Panc1 (cell line): ENCODE data around the gene SCD5. TPM values are rescaled to one million over a fixed set of nuclear protein-coding genes. Genes with fewer than 3 reads are reported as not detected.

ENCODE experiments used
- ATAC-seq: fragments of 200-7000 bp; cut with Tn5 transposase; 2 replicates; pipeline ENCODE4 v1.9.1; 2020; ENCODE audit warnings: mild to moderate bottlenecking, moderate library complexity
- BruUV-seq: library from RNA; stranded (reverse); fragments of 400-500 nt; replicated peaks from 2 replicates; lab custom pipeline; 2021; lab: Mats Ljungman, UMichigan
- CTCF ChIA-PET: fragments of 300-600 bp; sonication (Branson Sonifier 250); formaldehyde crosslinking; loops from one replicate; lab custom pipeline; 2022; ENCODE audit warnings: antibody characterized with exemption; lab: Charles Lee
- POLR2A ChIA-PET: fragments of 300-600 bp; sonication (Branson Sonifier 250); formaldehyde crosslinking; loops from one replicate; lab custom pipeline; 2022; ENCODE audit warnings: antibody characterized with exemption; lab: Charles Lee
- DNase-seq: peaks from one replicate; pipeline ENCODE4 v3.0.0-alpha.2; 2010; ENCODE audit warnings: low read depth, low spot score
- H3K27ac ChIP-seq: 2 replicates; pipeline ENCODE4 v1.5.1; 2011; ENCODE audit warnings: mild to moderate bottlenecking, low read length, inconsistent platforms
- H3K27me3 ChIP-seq: fragments of 200-500 bp; sonication (Bioruptor generic); 2 replicates; pipeline ENCODE4 v1.6.0; 2014; ENCODE audit warnings: low read length, inconsistent platforms; ENCODE audit not compliant: control insufficient read depth, insufficient read depth
- H3K36me3 ChIP-seq: fragments of 200-500 bp; sonication (Bioruptor generic); 2 replicates; pipeline ENCODE4 v1.5.1; 2014; ENCODE audit warnings: inconsistent platforms, mild to moderate bottlenecking, low read length, moderate library complexity; ENCODE audit not compliant: control insufficient read depth, insufficient read depth
- H3K4me1 ChIP-seq: 2 replicates; pipeline ENCODE4 v1.5.1; 2011; ENCODE audit warnings: inconsistent platforms, mild to moderate bottlenecking, low read length, moderate library complexity; ENCODE audit not compliant: control insufficient read depth, insufficient read depth
- H3K4me3 ChIP-seq, 2 experiments: 2 replicates each; pipeline ENCODE4 v1.5.1; 2011 to 2012; ENCODE audit warnings: low read depth in 2 of 2, low read length in 2 of 2, mild to moderate bottlenecking in 2 of 2, inconsistent platforms in 1 of 2, moderate library complexity in 1 of 2
- H3K9me3 ChIP-seq: fragments of 200-500 bp; sonication (Bioruptor generic); 2 replicates; pipeline ENCODE4 v1.5.1; 2014; ENCODE audit warnings: low read depth, mild to moderate bottlenecking, inconsistent platforms, low read length, moderate library complexity; ENCODE audit not compliant: control insufficient read depth, insufficient read depth
- POLR2AphosphoS5 ChIP-seq: IDR thresholded peaks from 2 replicates; pipeline ENCODE4 v1.6.1; 2012; ENCODE audit warnings: mild to moderate bottlenecking, low read depth, low read length, moderate library complexity
- SIN3A ChIP-seq: IDR thresholded peaks from 2 replicates; pipeline ENCODE4 v1.6.1; 2012; ENCODE audit warnings: low read depth, mild to moderate bottlenecking, low read length, moderate library complexity, borderline replicate concordance; ENCODE audit not compliant: insufficient read depth
- TCF7L2 ChIP-seq: IDR thresholded peaks from 2 replicates; pipeline ENCODE4 v1.6.1; 2011; ENCODE audit warnings: mild to moderate bottlenecking, low read depth, low read length, inconsistent platforms
- in situ Hi-C: cut with HindIII; loops from 2 replicates; pipeline ENCODE4 v1.10.0; 2016; ENCODE audit warnings: low sequenced_read_pairs, low pct_unique_long_range_greater_than_20kb
- intact Hi-C: fragments of 100-400 bp; cut with micrococcal nuclease; formaldehyde crosslinking; loops from one replicate; pipeline ENCODE4 v1.10.0; 2022; ENCODE audit not compliant: unreplicated experiment
- total RNA-seq: library from RNA; stranded (reverse); gene quantifications from one replicate; pipeline ENCODE4 v1.2.1, GENCODE V29; 2021; ENCODE audit not compliant: unreplicated experiment
- TF ChIP-seq, protein P1 (sequence below), 2 experiments: IDR thresholded peaks; 2 replicates each; pipeline ENCODE4 v1.6.1; 2011 to 2012; ENCODE audit warnings: low read depth in 2 of 2, control low read depth in 1 of 2, low read length in 1 of 2, mild to moderate bottlenecking in 1 of 2, moderate library complexity in 1 of 2; ENCODE audit not compliant: insufficient read depth in 1 of 2
- TF ChIP-seq, protein P2 (sequence below): fragments of 450-650 bp; IDR thresholded peaks from 2 replicates; pipeline ENCODE4 v1.5.1; 2017; ENCODE audit warnings: mild to moderate bottlenecking

Gene SCD5
- total RNA-seq, 1 experiment from 2014 or later: 2.0 TPM

DNA sequence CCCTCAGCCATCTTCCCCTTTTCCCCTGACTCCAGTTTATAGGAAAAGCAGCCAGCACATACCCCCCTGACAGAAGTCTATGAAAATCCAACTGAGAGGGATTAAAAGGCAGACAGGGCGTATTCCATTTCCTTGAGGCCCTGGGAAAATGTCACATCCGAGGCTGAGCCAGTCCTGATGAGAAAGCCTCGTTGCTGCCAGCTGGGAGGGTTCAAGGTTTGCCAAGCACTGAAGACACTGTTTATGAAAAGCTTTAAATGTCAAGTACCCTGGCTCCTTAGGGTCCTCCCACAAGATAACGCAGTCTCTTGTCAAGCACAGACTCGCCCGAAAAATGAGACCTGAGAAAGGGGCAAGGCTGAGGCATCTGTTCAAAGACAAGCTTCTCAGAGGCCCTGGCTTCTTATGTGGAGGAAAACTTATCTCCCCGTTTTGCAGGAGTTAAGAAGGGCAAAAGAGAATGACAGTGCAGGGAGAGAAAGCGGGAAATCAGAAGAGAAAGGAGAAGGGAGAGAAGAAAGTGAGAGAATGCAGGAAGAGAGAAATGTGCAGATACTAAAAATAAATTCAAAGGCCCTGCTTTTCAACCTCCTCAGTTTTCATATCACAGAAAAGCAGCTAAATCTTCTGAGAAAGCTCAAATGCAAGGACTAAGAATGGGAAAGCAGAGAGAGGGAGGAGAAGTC, 44.7 kb downstream of the SCD5 start:
- ChIA-PET CTCF (interaction anchor here (0.6 kb wide), 2 partner anchors 12 to 59 kb away, joined by 5 to 14 read pairs; no protein-coding TSS in a partner anchor), POLR2A (no interaction called here)
- Histone ChIP-seq H3K27me3 (no peaks in the 10 kb centered on the region), H3K4me1 (no peaks in the 10 kb centered on the region), H3K36me3 (no peaks in the 10 kb centered on the region), H3K9me3 (no peaks in the 10 kb centered on the region), H3K4me3 (no peak overlapping the region), H3K27ac (no peak overlapping the region)
- DNase-seq: no peak
- in situ Hi-C loops (no loop called here), intact Hi-C loops (no loop called here)
- BruUV-seq: no TSS peak
- TF ChIP-seq, protein P1, sequence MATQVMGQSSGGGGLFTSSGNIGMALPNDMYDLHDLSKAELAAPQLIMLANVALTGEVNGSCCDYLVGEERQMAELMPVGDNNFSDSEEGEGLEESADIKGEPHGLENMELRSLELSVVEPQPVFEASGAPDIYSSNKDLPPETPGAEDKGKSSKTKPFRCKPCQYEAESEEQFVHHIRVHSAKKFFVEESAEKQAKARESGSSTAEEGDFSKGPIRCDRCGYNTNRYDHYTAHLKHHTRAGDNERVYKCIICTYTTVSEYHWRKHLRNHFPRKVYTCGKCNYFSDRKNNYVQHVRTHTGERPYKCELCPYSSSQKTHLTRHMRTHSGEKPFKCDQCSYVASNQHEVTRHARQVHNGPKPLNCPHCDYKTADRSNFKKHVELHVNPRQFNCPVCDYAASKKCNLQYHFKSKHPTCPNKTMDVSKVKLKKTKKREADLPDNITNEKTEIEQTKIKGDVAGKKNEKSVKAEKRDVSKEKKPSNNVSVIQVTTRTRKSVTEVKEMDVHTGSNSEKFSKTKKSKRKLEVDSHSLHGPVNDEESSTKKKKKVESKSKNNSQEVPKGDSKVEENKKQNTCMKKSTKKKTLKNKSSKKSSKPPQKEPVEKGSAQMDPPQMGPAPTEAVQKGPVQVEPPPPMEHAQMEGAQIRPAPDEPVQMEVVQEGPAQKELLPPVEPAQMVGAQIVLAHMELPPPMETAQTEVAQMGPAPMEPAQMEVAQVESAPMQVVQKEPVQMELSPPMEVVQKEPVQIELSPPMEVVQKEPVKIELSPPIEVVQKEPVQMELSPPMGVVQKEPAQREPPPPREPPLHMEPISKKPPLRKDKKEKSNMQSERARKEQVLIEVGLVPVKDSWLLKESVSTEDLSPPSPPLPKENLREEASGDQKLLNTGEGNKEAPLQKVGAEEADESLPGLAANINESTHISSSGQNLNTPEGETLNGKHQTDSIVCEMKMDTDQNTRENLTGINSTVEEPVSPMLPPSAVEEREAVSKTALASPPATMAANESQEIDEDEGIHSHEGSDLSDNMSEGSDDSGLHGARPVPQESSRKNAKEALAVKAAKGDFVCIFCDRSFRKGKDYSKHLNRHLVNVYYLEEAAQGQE (IDR thresholded peaks at IDR 0.05; ENCODE audit: insufficient read depth in 1 of 2, low read depth in 2 of 2, low read length in 1 of 2): no peak
- no peak for TF ChIP-seq TCF7L2
- TF ChIP-seq, protein P2, sequence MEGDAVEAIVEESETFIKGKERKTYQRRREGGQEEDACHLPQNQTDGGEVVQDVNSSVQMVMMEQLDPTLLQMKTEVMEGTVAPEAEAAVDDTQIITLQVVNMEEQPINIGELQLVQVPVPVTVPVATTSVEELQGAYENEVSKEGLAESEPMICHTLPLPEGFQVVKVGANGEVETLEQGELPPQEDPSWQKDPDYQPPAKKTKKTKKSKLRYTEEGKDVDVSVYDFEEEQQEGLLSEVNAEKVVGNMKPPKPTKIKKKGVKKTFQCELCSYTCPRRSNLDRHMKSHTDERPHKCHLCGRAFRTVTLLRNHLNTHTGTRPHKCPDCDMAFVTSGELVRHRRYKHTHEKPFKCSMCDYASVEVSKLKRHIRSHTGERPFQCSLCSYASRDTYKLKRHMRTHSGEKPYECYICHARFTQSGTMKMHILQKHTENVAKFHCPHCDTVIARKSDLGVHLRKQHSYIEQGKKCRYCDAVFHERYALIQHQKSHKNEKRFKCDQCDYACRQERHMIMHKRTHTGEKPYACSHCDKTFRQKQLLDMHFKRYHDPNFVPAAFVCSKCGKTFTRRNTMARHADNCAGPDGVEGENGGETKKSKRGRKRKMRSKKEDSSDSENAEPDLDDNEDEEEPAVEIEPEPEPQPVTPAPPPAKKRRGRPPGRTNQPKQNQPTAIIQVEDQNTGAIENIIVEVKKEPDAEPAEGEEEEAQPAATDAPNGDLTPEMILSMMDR: no peak
- TF ChIP-seq POLR2AphosphoS5: no peak
- no peak for TF ChIP-seq SIN3A
- ATAC-seq: no peak

DNA sequence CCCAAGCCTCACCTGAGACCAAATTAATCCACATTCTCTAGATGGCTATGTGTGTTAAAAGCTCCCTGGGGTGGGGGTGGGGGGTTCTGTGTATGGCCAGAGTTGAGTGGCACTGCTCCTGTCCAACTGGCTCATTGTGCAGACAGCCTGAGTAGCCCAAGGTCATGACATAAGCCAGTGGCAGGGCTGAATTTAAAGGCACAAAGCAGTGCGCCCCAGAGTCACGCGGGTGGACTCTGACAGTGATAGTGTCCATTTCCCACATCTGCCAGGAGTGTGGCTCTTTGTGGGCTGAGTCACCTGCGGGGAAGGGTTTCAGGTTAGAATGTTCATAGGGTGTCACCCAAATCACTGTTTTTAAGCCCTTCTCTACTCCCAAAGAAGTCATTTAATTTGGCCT, 45.4 kb downstream of the SCD5 start:
- no peak overlapping the region for H3K27ac ChIP-seq
- ChIA-PET POLR2A (no interaction called here), CTCF (no interaction called here)
- no peak for TF ChIP-seq TCF7L2
- DNase-seq (no peak), ATAC-seq (no peak)
- H3K9me3 ChIP-seq: no peaks in the 10 kb centered on the region
- intact Hi-C loops (no loop called here), in situ Hi-C loops (no loop called here)
- H3K27me3 ChIP-seq: no peaks in the 10 kb centered on the region
- BruUV-seq: no TSS peak
- H3K4me3 ChIP-seq: no peak overlapping the region
- no peaks in the 10 kb centered on the region for H3K4me1 ChIP-seq
- H3K36me3 ChIP-seq: no peaks in the 10 kb centered on the region

DNA sequence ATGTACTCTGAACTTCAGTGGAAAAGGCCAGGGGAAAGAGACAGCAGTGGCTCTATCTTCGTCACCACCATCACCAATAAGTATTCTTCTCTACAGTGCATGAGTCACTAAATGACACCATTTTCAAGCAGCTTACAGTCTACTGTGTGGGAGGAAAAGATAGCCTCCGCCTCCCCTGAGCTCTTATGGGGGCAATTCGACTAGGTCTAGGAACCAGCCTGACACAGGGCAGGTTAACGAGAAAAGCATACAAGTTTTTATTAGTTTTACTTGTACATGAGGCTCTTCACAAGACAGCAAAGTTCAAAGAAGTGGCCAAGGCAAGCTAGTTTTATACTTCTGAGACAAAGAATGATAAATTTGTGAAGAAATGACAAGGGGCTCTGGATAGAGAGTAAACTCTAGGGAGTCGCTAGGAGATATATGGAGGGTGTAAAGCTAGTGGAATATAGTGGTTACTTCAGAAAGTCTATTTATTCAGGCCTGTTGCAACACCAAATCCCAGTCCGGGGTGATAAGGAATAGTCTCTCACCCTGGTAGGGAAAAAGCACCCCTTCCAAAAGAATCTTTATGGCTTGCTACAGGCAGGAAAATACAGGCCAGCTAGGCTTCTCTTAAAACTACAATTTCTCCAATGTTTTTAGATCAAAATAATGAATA, 49.7 kb downstream of the SCD5 start:
- Histone ChIP-seq H3K4me1 (no peaks in the 10 kb centered on the region), H3K36me3 (no peaks in the 10 kb centered on the region), H3K9me3 (no peaks in the 10 kb centered on the region), H3K27ac (no peak overlapping the region), H3K4me3 (no peak overlapping the region), H3K27me3 (no peaks in the 10 kb centered on the region)
- TF ChIP-seq, protein P2: no peak
- TF ChIP-seq, protein P1 (IDR thresholded peaks at IDR 0.05; ENCODE audit: insufficient read depth in 1 of 2, low read depth in 2 of 2, low read length in 1 of 2): no peak
- ATAC-seq: no peak
- intact Hi-C loops: no loop called here
- in situ Hi-C loops: no loop called here
- CTCF ChIA-PET: no interaction called here
- DNase-seq: no peak
- BruUV-seq: no TSS peak
- POLR2A ChIA-PET: no interaction called here
